Ectodermal cell (in vitro differentiated cells): ENCODE results near the gene CDH6. TPM values are rescaled to one million over a fixed set of nuclear protein-coding genes. Genes with fewer than 3 reads are reported as not detected.
A peak's percentile ranks its signal among the peaks of the same experiment; 100 is the strongest.

Experiments used
- H3K27ac ChIP-seq: 2 replicates; pipeline ENCODE4 v1.7.0; 2013; ENCODE audit warnings: mild to moderate bottlenecking, low read depth, low read length; ENCODE audit not compliant: insufficient read depth, poor library complexity, severe bottlenecking
- H3K27me3 ChIP-seq: 2 replicates; pipeline ENCODE4 v1.7.0; 2013; ENCODE audit warnings: mild to moderate bottlenecking, low read length; ENCODE audit not compliant: insufficient read depth, control insufficient read depth, poor library complexity, severe bottlenecking
- H3K36me3 ChIP-seq: one replicate; pipeline ENCODE4 v1.7.0; 2013; ENCODE audit warnings: low read length; ENCODE audit not compliant: control insufficient read depth, insufficient read depth
- H3K4me1 ChIP-seq: one replicate; pipeline ENCODE4 v1.7.0; 2013; ENCODE audit warnings: low read length; ENCODE audit not compliant: control insufficient read depth, insufficient read depth
- H3K4me3 ChIP-seq: 2 replicates; pipeline ENCODE4 v1.7.0; 2013; ENCODE audit warnings: low read depth, low read length, control low read depth; ENCODE audit not compliant: insufficient read depth
- H3K9me3 ChIP-seq: 2 replicates; pipeline ENCODE4 v1.7.0; 2013; ENCODE audit warnings: mild to moderate bottlenecking, low read length, moderate library complexity; ENCODE audit not compliant: control insufficient read depth
- WGBS, 2 experiments: methylation state at CpG; one replicate each; pipeline ENCODE4 v1.1.7; 2013; ENCODE audit warnings: missing lambda C conversion rate in 2 of 2; 5-methylcytosine and 5-hydroxymethylcytosine counted together
- polyA plus RNA-seq, 4 experiments: library from polyadenylated mRNA; stranded (reverse); fragments of 50-300 nt; gene quantifications; one replicate each; pipeline ENCODE4 v1.2.3, GENCODE V29; 2013

Gene CDH6
- polyA plus RNA-seq (2013, experiment 1 of 4): 85.0 TPM
- 60.5 TPM for polyA plus RNA-seq (2013, experiment 2 of 4)
- polyA plus RNA-seq (2013, experiment 3 of 4): 84.9 TPM
- 95.0 TPM for polyA plus RNA-seq (2013, experiment 4 of 4)

DNA sequence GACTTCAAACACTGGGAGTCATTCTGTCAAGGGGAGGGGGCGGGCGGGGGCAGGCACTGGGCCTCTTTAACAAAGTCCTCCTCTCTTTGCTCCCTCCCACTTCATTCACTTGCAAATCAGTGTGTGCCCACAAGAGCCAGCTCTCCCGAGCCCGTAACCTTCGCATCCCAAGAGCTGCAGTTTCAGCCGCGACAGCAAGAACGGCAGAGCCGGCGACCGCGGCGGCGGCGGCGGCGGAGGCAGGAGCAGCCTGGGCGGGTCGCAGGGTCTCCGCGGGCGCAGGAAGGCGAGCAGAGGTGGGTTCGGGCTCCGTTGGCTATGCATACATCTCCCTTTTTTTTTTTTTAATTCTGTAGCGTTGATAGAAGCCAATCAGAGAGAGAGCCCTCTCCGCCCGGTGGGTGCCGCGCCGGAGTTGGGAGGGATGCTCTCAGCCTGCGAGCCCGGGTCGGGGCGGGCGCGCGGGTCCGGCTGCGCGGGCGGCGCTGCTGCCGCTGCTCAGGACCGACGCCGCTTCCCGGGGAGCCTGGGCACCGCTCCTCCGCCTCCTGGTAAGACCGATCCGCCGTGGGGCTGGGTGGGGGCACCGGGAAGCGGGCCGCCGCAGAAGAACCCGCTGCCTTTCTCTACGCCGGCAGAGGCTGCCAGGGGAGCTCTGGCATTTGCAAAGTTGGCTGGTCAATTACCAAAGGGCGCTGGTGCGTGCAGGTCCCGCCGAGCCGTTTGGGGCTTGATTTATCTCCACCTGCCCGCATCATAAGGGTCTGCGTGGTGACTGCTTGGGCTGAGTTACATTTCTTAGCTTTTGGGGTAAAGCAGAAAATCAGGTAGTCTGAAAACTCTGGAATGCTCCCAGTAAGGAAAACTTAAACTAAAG, at the start of gene CDH6:
Gene CDH6 (plus strand): TSS at position 96 of the 877 bp plus-strand sequence. CDS start 73,788 bp downstream, outside the sequence.
- 0% methylated on average over 67 of the region's 67 CpGs for WGBS, 2 experiments
- Histone ChIP-seq H3K9me3 (no peaks in the 10 kb centered on the region), H3K4me3 (peak within 1 kb of the TSS; percentile 73), H3K36me3 (no peaks in the 10 kb centered on the region), H3K27ac (peak within 1 kb of the TSS; percentile 56), H3K27me3 (peaks cover 31% of the 10 kb centered on the region), H3K4me1 (peaks cover 15% of the 10 kb centered on the region)

DNA sequence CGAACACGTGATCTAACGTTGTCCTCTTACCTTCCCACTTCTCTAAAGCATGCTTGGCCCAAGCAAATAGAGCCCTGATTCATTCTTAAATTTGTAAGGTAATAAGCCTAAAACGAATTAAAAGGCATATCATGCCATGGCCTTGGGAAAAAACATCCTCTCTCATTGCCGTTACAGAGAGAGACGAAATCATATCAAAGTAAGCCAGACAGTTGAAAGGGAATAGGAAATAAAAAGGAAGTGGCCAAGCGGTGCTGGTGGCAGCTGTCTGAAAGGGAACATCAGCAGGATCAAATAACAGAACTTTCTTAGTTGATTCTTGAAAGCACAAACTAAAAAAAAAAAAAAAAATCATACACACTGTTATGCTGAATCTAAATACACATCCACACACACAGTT, 49.1 kb upstream of the CDH6 start:
- Histone ChIP-seq H3K4me3 (no peak overlapping the region), H3K4me1 (no peaks in the 10 kb centered on the region), H3K9me3 (no peaks in the 10 kb centered on the region), H3K27ac (no peak overlapping the region), H3K27me3 (no peaks in the 10 kb centered on the region), H3K36me3 (no peaks in the 10 kb centered on the region)
- 90 to 92% methylated on average over 7 of the region's 7 CpGs for WGBS, 2 experiments

DNA sequence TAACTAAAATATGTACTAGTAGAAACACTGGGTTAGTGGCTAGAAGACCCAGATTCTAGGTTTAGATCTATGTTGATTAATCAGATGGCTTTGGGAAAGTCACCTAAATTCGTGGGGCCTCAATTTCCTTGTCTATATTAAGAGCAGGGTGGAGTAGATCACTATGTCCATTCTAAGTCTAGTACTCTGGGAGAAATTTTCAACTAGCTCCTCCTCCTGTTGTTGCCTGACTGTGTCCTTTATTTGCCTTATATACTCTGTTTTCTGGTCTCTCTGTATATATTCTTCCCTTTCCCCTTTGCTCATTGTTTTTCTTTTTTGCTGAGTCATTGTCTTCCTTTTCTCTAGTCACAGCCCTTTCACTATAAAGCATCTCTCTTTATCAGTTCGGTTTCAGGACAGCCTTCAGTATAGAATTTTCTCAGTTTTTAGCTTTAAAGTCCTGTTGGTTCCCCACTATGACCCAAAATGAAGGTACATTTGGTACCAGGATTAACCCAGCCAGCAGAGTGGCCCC, 44.5 kb upstream of the CDH6 start:
- Histone ChIP-seq H3K36me3 (no peaks in the 10 kb centered on the region), H3K9me3 (no peaks in the 10 kb centered on the region), H3K4me3 (no peak overlapping the region), H3K27ac (no peak overlapping the region), H3K27me3 (no peaks in the 10 kb centered on the region), H3K4me1 (no peaks in the 10 kb centered on the region)
- 86 to 90% methylated on average over 2 of the region's 2 CpGs for WGBS, 2 experiments

DNA sequence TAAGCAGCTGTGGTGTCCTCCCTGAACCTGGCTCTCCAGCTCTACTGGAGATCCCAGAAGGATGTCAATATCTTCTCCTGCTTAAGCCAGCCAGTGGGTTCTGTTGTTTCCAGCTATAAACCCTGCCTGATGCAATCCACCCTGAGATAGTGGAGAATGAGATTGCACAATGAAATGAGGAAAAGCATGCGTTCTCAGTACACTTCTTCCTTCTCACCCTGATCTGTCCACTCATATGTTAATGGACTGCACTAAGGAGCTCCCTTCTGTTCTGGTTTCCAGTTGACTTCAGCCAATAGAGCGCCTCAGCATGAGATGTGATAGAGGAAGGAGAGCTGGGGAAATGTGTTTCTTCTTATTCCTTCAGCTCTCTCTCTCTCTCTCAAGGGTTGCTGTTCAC, 40.0 kb upstream of the CDH6 start:
- Histone ChIP-seq H3K27me3 (no peaks in the 10 kb centered on the region), H3K4me1 (no peaks in the 10 kb centered on the region), H3K27ac (no peak overlapping the region), H3K9me3 (no peaks in the 10 kb centered on the region), H3K36me3 (no peaks in the 10 kb centered on the region), H3K4me3 (no peak overlapping the region)
- WGBS, 2 experiments: 70 to 85% methylated on average over 2 of the region's 2 CpGs

DNA sequence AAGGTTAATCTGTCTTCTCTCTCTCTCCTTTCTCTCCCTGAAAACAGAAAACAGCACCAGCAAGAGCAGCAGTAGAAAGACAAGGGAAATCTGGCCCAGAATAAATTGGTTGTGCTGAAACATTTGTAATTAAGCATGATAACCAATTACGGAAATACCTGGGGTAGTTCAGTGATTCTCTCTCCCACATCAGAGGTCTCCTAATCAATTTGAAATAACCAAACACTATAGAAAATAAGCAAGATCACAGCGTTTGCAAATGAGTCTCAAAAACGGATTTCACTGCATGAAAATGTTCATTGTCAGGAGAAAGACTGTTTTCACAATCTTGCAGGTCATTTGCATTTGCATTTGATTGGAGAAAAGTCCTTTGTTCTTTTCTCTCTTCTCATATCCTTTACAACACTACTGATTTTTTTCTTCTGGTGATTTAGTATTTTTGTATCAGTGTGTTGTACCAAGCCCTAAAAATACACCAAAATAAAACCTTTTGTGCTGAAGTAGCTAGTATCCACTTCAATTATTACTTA, 36.8 kb upstream of the CDH6 start:
- Histone ChIP-seq H3K27ac (no peak overlapping the region), H3K9me3 (no peaks in the 10 kb centered on the region), H3K4me1 (peaks cover 8% of the 10 kb centered on the region), H3K4me3 (no peak overlapping the region), H3K27me3 (peaks cover 13% of the 10 kb centered on the region), H3K36me3 (no peaks in the 10 kb centered on the region)
- 77 to 84% methylated on average over 3 of the region's 3 CpGs for WGBS, 2 experiments

DNA sequence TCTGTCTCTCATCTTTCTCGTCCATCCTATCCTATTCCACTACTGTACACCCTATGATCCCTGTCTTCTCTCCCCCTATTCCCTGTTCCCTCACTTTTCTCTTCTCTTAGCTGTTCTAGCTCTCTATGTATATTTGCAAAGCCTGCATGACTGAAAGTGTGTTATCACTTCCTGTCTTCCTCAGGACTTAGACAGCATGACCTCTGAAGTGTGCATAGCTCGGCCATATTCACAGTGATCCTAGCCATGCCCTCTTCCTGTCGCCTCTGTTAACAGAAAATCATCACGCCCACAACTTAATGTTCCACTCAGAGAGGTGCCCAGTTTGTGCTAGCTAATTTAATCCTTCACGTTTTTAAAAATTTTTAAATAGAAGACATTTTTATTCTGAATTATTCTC, 35.8 kb upstream of the CDH6 start:
- Histone ChIP-seq H3K4me1 (peaks cover 9% of the 10 kb centered on the region), H3K36me3 (no peaks in the 10 kb centered on the region), H3K4me3 (no peak overlapping the region), H3K9me3 (no peaks in the 10 kb centered on the region), H3K27me3 (peaks cover 13% of the 10 kb centered on the region), H3K27ac (no peak overlapping the region)
- 86 to 87% methylated on average over 4 to 5 of the region's 5 CpGs for WGBS, 2 experiments

DNA sequence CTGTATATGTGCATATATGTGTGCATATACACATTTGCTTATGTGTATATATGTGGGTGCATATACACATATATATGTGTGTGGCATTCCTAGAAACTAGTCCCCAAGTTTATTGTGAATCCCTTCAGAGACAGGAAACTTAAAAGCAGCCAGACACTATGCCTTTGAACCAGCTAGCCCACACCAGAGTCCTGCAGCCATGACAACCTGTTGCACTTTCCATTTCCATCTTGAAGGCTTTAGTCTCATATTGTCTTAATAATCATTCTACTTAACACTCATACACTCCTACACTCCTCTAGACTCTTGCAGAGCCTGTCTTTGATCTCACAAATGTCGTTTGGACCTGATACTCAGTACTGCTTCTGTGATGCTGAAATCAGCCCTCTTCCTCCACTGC, 34.8 kb upstream of the CDH6 start:
- Histone ChIP-seq H3K36me3 (no peaks in the 10 kb centered on the region), H3K27me3 (peaks cover 13% of the 10 kb centered on the region), H3K27ac (no peak overlapping the region), H3K9me3 (no peaks in the 10 kb centered on the region), H3K4me1 (peaks cover 11% of the 10 kb centered on the region), H3K4me3 (no peak overlapping the region)
- WGBS, 2 experiments: 78 to 83% methylated on average over 1 of the region's 1 CpG

DNA sequence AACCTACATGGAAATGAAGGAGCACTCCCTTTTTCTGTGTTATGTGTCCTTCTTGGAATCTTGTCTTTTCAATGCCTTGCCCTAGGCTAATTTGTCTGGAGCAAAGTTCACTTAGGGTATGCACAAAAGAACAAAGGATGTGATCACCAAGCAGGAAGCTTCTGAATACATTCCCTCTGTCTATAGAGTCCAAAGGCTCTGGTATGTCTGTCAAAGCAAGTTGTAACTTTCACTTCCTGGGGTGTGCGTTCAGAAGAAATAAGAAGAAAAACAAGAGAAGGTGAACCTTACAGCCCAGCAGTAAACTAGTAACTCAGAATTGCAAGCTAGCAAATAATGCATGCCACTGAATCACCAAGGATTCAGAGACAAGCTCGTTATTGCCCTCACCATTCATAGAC, 31.7 kb upstream of the CDH6 start:
- H3K27ac ChIP-seq: peak overlapping the region; percentile 80
- peaks cover 13% of the 10 kb centered on the region for H3K27me3 ChIP-seq
- WGBS, 2 experiments: 14 to 20% methylated on average over 2 of the region's 2 CpGs
- no peaks in the 10 kb centered on the region for H3K9me3 ChIP-seq
- peaks cover 12% of the 10 kb centered on the region for H3K4me1 ChIP-seq
- no peaks in the 10 kb centered on the region for H3K36me3 ChIP-seq
- H3K4me3 ChIP-seq: no peak overlapping the region

DNA sequence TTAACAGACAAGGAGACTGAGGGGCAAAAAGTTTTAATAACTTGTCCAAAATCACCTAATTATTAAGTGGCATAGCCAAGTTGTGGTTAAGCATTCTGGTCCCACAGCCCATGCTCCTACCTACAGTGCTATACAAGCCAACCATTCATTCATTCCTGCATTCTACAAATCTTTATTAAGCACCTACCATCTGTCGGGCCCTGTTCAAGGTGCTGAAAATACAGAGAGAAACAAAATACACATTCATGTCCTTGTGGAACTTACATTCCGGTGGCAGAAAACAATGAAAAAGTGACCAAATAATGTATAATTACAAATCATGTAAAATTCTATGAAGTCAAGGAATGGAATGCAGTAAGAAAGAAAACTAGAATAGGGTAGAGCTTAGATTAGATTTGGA, 27.8 kb upstream of the CDH6 start:
- no peak overlapping the region for H3K27ac ChIP-seq
- no peaks in the 10 kb centered on the region for H3K27me3 ChIP-seq
- 92 to 100% methylated on average over 1 to 2 of the region's 2 CpGs for WGBS, 2 experiments
- no peaks in the 10 kb centered on the region for H3K36me3 ChIP-seq
- no peak overlapping the region for H3K4me3 ChIP-seq
- H3K4me1 ChIP-seq: peaks cover 12% of the 10 kb centered on the region
- no peaks in the 10 kb centered on the region for H3K9me3 ChIP-seq

DNA sequence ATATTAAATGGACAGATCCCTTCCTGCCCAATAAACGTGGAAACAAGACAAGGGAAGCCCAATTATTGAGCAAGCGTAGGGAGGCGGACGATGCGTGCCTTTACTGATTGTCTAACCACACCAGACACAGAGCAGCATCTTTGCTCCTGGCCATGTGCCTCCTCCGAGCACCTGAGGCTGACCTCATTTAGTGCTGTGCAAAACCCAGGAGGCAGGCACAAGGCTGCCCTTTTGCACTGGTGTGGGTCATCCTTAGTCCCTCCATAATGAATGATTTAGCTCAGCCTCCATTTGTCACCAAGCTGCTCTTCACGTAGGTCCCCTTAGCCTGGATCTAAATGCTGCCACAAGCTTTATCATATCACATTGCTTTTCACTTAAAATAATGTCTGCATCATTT, 24.1 kb upstream of the CDH6 start:
- no peak overlapping the region for H3K4me3 ChIP-seq
- H3K4me1 ChIP-seq: no peaks in the 10 kb centered on the region
- H3K36me3 ChIP-seq: no peaks in the 10 kb centered on the region
- H3K27me3 ChIP-seq: no peaks in the 10 kb centered on the region
- WGBS, 2 experiments: 91 to 94% methylated on average over 7 of the region's 7 CpGs
- H3K27ac ChIP-seq: no peak overlapping the region
- H3K9me3 ChIP-seq: no peaks in the 10 kb centered on the region
